CD14-positive monocyte (primary cell): ENCODE data around the gene NBAS. TPM values are rescaled to one million over a fixed set of nuclear protein-coding genes. Genes with fewer than 3 reads are reported as not detected.

ENCODE experiments used
- DNase-seq, 3 donors: peaks; one replicate each; pipeline ENCODE4 v3.0.0-alpha.2; 2011 to 2022
- H2AFZ ChIP-seq: 2 replicates; pipeline ENCODE4 v1.6.0; 2012; ENCODE audit warnings: mild to moderate bottlenecking, low read depth, low read length, inconsistent platforms; ENCODE audit not compliant: insufficient read depth, poor library complexity, severe bottlenecking
- H3K27ac ChIP-seq, 2 donors: 1 replicate in 1 of 2; 2 replicates in 1 of 2; pipeline ENCODE4 v1.5.1; 2012 to 2013; ENCODE audit warnings: low read length in 2 of 2, control low read depth in 1 of 2, inconsistent platforms in 1 of 2, low read depth in 1 of 2, mild to moderate bottlenecking in 1 of 2
- H3K27me3 ChIP-seq, 2 donors: one replicate each; pipeline versions ENCODE4 v1.6.0 to v1.6.1; 2011 to 2013; ENCODE audit warnings: low read length in 2 of 2; ENCODE audit not compliant: control insufficient read depth in 2 of 2, insufficient read depth in 2 of 2
- H3K36me3 ChIP-seq, 2 donors: replicated peaks in 1 of 2; 1 replicate in 1 of 2; 2 replicates in 1 of 2; pipeline versions ENCODE4 v1.5.1 to v1.6.1; 2012 to 2013; ENCODE audit warnings: low read length in 2 of 2, control low read depth in 1 of 2, inconsistent platforms in 1 of 2, mild to moderate bottlenecking in 1 of 2; ENCODE audit not compliant: insufficient read depth in 2 of 2, control insufficient read depth in 1 of 2
- H3K4me1 ChIP-seq, 2 donors: 1 replicate in 1 of 2; 2 replicates in 1 of 2; pipeline versions ENCODE4 v1.5.1 to v1.6.1; 2012 to 2013; ENCODE audit warnings: low read length in 2 of 2, control low read depth in 1 of 2, inconsistent platforms in 1 of 2, mild to moderate bottlenecking in 1 of 2, moderate library complexity in 1 of 2; ENCODE audit not compliant: insufficient read depth in 2 of 2, control insufficient read depth in 1 of 2
- H3K4me2 ChIP-seq: replicated peaks from 2 replicates; pipeline ENCODE3; 2012; ENCODE audit warnings: low read length, moderate library complexity, mild to moderate bottlenecking; ENCODE audit not compliant: poor library complexity, severe bottlenecking; ENCODE audit errors: extremely low read depth
- H3K4me3 ChIP-seq, 3 experiments: fragments of 200-600 bp in 1 of 3; sonication (generic) in 1 of 3; replicated peaks in 1 of 3; 1 replicate in 2 of 3; 2 replicates in 1 of 3; pipeline ENCODE4 v1.5.1; 2011 to 2013; ENCODE audit warnings: low read length in 3 of 3, mild to moderate bottlenecking in 3 of 3, control low read depth in 2 of 3, low read depth in 2 of 3, inconsistent platforms in 1 of 3, moderate library complexity in 1 of 3
- H3K79me2 ChIP-seq: 2 replicates; pipeline ENCODE4 v1.6.0; 2012; ENCODE audit warnings: mild to moderate bottlenecking, control low read depth, inconsistent platforms, low read length, moderate library complexity; ENCODE audit not compliant: insufficient read depth
- H3K9ac ChIP-seq: 2 replicates; pipeline ENCODE4 v1.6.0; 2017; ENCODE audit warnings: low read length, mild to moderate bottlenecking; ENCODE audit not compliant: insufficient read depth, poor library complexity, severe bottlenecking
- H3K9me3 ChIP-seq, 2 donors: replicated peaks in 1 of 2; 1 replicate in 1 of 2; 2 replicates in 1 of 2; pipeline versions ENCODE4 v1.5.1 to v1.6.1; 2012 to 2013; ENCODE audit warnings: low read length in 2 of 2, control low read depth in 1 of 2; ENCODE audit not compliant: control insufficient read depth in 1 of 2, insufficient read depth in 1 of 2
- H4K20me1 ChIP-seq: 2 replicates; pipeline ENCODE4 v1.6.0; 2012; ENCODE audit warnings: mild to moderate bottlenecking, low read length, control low read depth, moderate library complexity; ENCODE audit not compliant: insufficient read depth
- H3K27ac Mint-ChIP-seq, 7 donors: one replicate each; pipeline ENCODE4 v1.8.0; 2020; ENCODE audit warnings: mild to moderate bottlenecking in 7 of 7, mixed read lengths in 7 of 7, moderate library complexity in 6 of 7, inconsistent platforms in 2 of 7
- H3K27me3 Mint-ChIP-seq, 3 donors: one replicate each; pipeline ENCODE4 v1.8.0; 2021 to 2022; ENCODE audit warnings: low read depth in 3 of 3, mild to moderate bottlenecking in 3 of 3, mixed read lengths in 3 of 3, moderate library complexity in 3 of 3, inconsistent platforms in 1 of 3
- H3K36me3 Mint-ChIP-seq, 2 donors: one replicate each; pipeline ENCODE4 v1.8.0; 2020; ENCODE audit warnings: mixed read lengths in 2 of 2, inconsistent platforms in 1 of 2, mild to moderate bottlenecking in 1 of 2
- H3K4me1 Mint-ChIP-seq: one replicate; pipeline ENCODE4 v1.8.0; 2020; ENCODE audit warnings: mild to moderate bottlenecking, mixed read lengths
- H3K4me3 Mint-ChIP-seq, 2 donors: one replicate each; pipeline ENCODE4 v1.8.0; 2020; ENCODE audit warnings: mild to moderate bottlenecking in 2 of 2, mixed read lengths in 2 of 2, moderate library complexity in 1 of 2
- H3K9me3 Mint-ChIP-seq, 7 donors: one replicate each; pipeline ENCODE4 v1.8.0; 2020 to 2022; ENCODE audit warnings: mixed read lengths in 7 of 7, mild to moderate bottlenecking in 6 of 7, moderate library complexity in 6 of 7, inconsistent platforms in 2 of 7
- CTCF ChIP-seq: fragments of 200-600 bp; IDR thresholded peaks from one replicate; pipeline ENCODE4 v1.8.0; 2022; ENCODE audit warnings: antibody characterized with exemption, mild to moderate bottlenecking
- WGBS: methylation state at CpG from one replicate; pipeline ENCODE4 v1.1.5; 2013; ENCODE audit warnings: missing lambda C conversion rate; ENCODE audit not compliant: insufficient coverage; 5-methylcytosine and 5-hydroxymethylcytosine counted together
- intact Hi-C, 2 donors: fragments of 100-400 bp; cut with micrococcal nuclease; formaldehyde crosslinking; loops; one replicate each; pipeline versions ENCODE4 v1.15.0 to v1.15.1; 2023
- polyA plus RNA-seq, 3 donors: library from polyadenylated mRNA; depleted of rRNA in 1 of 3; unstranded in 2 of 3; stranded (reverse) in 1 of 3; fragments of 300-500 nt in 2 of 3; fragments of >200 nt in 1 of 3; fragmentation: Illumina TruSeq in 2 of 3; gene quantifications; 1 replicate in 2 of 3; 2 replicates in 1 of 3; pipeline ENCODE4 v1.2.3, GENCODE V29; 2012 to 2021

NBAS gene
- polyA plus RNA-seq, 3 donors, result 8.9 to 10.9 (median 8.9) TPM

- H3K4me3 Mint-ChIP-seq, result no peak overlapping the region
- H2AFZ ChIP-seq, result no peak overlapping the region
- no peak overlapping the region for H3K4me2 ChIP-seq
- no peaks in the 10 kb centered on the region for H3K27me3 Mint-ChIP-seq
- H3K9me3 ChIP-seq, result no peaks in the 10 kb centered on the region
- peaks cover 100% of the 10 kb centered on the region in 2 donors for H3K36me3 ChIP-seq
- no peaks in the 10 kb centered on the region for H3K4me1 ChIP-seq
- no peak overlapping the region for H3K27ac Mint-ChIP-seq
- H3K27me3 ChIP-seq, result no peaks in the 10 kb centered on the region
- H3K4me1 Mint-ChIP-seq, result no peaks in the 10 kb centered on the region
- no peaks in the 10 kb centered on the region for H3K79me2 ChIP-seq
- H4K20me1 ChIP-seq, result no peaks in the 10 kb centered on the region
- WGBS, result no CpG with 5 or more reads among the region's 1 CpG
- no peak for DNase-seq
- no peak overlapping the region for H3K27ac ChIP-seq
- peaks cover 84 to 99% of the 10 kb centered on the region in 2 donors for H3K36me3 Mint-ChIP-seq
- no peak overlapping the region for H3K4me3 ChIP-seq
- H3K9me3 Mint-ChIP-seq, result no peaks in the 10 kb centered on the region
- H3K9ac ChIP-seq, result no peak overlapping the region
- intact Hi-C loops, result no loop called here
- no peak for TF ChIP-seq CTCF
These were observed 44.6 kb upstream of the NBAS start for GRCh38 chr2:15605721-15606120.

- Mint-ChIP-seq H3K36me3 (peaks cover 86 to 97% of the 10 kb centered on the region in 2 donors), H3K4me3 (no peak overlapping the region), H3K4me1 (no peaks in the 10 kb centered on the region), H3K27ac (no peak overlapping the region), H3K9me3 (no peaks in the 10 kb centered on the region), H3K27me3 (no peaks in the 10 kb centered on the region)
- Histone ChIP-seq H3K4me3 (no peak overlapping the region), H3K4me2 (no peak overlapping the region), H2AFZ (no peak overlapping the region), H3K36me3 (peaks cover 98 to 100% of the 10 kb centered on the region in 2 donors), H4K20me1 (no peaks in the 10 kb centered on the region), H3K79me2 (no peaks in the 10 kb centered on the region), H3K27ac (no peak overlapping the region), H3K4me1 (no peaks in the 10 kb centered on the region), H3K9me3 (no peaks in the 10 kb centered on the region), H3K27me3 (no peaks in the 10 kb centered on the region), H3K9ac (no peak overlapping the region)
- WGBS, result no CpG with 5 or more reads among the region's 2 CpGs
- TF ChIP-seq CTCF, result no peak
- DNase-seq, result no peak
- intact Hi-C loops, result no loop called here
These were observed 42.8 kb upstream of the NBAS start for GRCh38 chr2:15603948-15604347.
